NB4 (cell line): ENCODE data around the gene STIM2.

Experiments used
- CTCF ChIP-seq: IDR thresholded peaks from one replicate; pipeline ENCODE4 v1.5.1; 2012; ENCODE audit warnings: low read depth, low read length
- POLR2A ChIP-seq: IDR thresholded peaks from 2 replicates; pipeline ENCODE4 v1.6.1; 2011; ENCODE audit warnings: mild to moderate bottlenecking; ENCODE audit not compliant: insufficient read length; ENCODE audit errors: extremely low read depth

GRCh38 chr4:27018910-27019309 is 158.3 kb downstream of the STIM2 start:
- TF ChIP-seq CTCF, result no peak
- TF ChIP-seq POLR2A, result no peak
